NCI-H187 treated with DMSO at 0.1 percent for 48 hours (cell line): Measurements from ENCODE around the gene CPPED1.

Experiments used
- DNase-seq: peaks from one replicate; lab custom pipeline; 2025; lab: John Stamatoyannopoulos, UW

CPPED1 gene

GRCh38 chr16:12646098-12646489, 157.6 kb downstream of the CPPED1 start:
- DNase-seq, result no peak

- DNase-seq, result no peak
Observed at GRCh38 chr16:12643034-12643455, 160.6 kb downstream of the CPPED1 start.

DNA sequence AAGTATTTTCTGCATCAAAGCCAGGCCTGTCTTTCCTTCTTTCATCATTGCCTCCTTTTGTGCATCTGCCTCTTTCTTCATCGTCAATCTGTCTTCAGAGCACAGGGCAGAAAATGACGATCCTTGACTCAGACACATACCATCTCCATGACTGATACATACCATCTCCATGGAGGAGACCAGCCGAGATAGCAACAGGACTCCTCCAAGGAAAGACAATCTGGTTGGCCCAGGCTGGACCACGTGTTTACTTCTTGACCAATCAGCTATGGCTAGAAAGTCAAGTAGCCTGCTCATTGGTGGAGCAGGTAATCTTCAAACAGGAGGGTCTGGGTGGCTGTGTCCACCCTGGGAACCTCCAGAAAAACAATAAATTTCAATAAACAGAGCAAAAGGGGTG, 164.6 kb downstream of the CPPED1 start:
- DNase-seq, result no peak

GRCh38 chr16:12637002-12637401, 166.7 kb downstream of the CPPED1 start:
- no peak for DNase-seq

DNA sequence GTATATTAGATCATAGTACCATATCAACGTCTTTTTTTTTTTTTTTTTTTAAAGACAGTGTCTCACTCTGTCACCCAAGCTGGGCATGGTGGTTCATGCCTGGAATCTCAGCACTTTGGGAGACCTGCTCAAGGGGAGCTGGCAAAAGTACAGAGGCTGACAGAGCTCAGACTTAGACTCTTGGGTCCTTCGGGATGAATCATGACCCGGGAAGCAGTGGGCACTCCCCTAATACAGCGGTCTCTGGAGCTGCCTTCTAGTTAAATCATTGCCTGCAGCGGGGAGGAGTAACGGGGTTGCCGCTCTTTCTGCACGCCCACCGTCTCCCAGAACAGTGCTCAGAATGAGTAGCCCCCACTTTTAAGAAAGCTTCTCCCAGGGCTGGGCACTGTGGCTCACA, 174.4 kb downstream of the CPPED1 start:
- DNase-seq, result no peak

GRCh38 chr16:12628536-12628935, 175.2 kb downstream of the CPPED1 start:
- no peak for DNase-seq

GRCh38 chr16:12627394-12627793, 176.3 kb downstream of the CPPED1 start:
- no peak for DNase-seq

DNA sequence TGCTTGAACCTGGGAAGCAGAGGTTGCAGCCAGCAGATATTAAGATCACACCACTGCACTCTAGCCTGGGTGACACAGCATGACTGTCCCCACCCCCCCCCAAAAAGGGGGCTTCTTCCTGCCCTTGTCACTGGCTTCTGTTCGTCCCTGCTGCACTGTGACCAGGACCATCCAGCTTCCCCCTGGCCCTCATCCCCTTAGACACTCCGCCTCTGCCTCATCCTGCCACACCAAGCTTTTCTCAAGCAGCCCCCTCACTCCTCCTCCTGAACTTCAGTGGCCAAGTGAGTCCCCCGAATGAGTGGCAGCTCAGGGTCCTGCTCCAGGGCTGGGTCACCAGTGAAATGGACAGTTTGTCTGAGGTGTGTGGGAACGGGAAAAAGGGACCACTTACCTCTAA, 177.3 kb downstream of the CPPED1 start:
- no peak for DNase-seq

DNA sequence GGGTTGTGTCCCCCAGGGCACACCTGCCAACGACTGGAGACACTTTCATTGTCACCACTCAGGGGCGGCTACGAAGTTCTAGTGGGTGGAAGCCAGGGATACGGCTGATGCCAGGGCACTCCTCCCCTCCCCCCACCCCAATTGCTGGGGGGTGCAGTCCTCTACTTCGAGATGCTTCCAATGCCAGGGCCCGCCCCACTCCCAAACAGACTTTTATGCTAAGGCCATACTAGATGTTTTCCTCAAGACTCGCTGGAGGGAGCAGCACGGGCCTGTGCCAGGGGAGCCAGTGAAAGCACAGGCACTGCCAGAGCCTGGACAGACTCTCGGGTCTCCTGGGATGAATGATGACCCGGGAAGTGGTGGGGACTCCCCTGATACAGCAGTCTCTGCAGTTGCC, 178.0 kb downstream of the CPPED1 start:
- no peak for DNase-seq

GRCh38 chr16:12625068-12625467, 178.6 kb downstream of the CPPED1 start:
- no peak for DNase-seq

DNA sequence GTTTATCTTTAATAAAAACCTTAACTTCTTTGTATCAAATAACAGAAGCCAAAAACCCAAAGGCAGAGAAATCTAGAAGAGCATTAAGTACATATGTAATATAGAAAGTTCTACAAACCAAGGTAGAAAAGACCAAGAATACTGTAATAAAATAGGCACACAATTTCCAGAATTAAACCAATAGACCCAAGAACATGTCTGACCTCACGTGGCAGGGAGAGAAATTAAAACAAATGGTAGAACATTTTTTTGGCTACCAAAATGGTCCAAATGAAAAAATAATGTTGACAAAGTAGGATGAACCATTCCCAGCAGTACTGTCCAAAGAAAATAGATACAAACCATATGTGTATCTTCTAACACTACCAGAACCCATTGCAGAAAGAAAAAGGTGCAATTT, 183.5 kb downstream of the CPPED1 start:
- no peak for DNase-seq

DNA sequence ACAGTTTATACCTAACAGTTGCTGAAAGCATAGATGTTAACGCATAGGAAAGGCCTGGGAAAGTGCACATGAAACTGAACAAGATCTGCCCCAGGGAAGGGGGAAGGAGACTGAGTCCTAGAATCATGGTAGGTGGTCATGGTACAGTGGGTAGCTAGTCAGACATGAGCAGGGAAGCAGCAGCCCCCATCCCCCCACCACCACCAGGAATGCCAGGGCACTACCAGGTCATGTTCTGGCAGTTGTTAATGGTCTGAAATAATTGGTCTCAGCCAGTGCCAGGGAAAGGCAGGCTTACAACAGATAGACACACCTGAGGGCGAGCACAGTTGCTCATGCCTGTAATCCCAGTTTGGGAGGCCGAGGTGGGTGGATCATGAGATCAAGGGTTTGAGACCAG, 185.2 kb downstream of the CPPED1 start:
- no peak for DNase-seq

DNA sequence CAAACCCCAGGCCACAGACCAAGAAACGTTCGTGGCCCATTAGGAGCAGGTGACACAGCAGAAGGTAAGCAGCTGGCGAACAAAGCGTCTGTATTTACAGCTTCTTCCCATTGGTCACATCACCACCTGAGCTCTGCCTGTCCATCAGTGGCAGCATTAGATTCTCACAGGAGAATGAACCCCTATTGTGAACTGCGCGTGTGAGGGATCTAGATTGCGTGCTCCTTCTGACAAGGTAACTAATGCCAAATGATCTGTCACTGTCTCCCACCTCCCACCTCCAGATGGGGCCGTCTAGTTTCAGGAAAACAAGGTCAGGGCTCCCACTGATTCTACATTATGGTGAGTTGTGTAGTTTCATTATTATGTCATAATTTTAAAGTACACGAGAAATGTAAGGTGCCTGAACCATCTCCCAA, 186.3 kb downstream of the CPPED1 start:
- DNase-seq, result no peak

DNA sequence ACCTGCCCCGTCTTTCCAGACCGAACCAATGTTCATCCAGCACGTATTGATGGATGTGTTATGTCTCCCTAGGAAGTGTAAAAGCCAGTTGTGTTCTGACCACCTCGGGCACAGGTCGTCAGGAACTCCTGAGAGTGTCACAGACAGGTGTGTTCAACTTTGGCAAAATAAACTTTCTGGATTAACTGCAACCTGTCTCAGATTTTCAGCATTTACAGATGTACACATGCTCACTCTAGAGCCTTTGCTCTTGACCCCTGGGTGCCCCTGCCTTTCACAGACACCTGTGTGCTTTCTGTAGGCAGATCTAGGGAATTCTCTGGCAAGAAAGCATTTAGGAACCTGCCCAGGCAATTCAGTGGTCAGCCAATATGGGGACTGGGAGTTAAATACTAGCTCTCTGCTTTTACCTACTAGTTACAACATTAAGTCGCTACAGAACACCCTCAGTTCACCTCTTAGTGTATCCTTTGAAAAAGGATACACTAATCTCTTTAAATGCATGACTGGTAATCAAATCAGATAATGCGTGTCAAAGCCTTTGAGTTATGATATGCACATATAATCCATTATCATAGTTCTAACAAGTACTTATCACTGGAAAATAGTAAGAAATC, 188.9 kb downstream of the CPPED1 start:
- no peak for DNase-seq

DNA sequence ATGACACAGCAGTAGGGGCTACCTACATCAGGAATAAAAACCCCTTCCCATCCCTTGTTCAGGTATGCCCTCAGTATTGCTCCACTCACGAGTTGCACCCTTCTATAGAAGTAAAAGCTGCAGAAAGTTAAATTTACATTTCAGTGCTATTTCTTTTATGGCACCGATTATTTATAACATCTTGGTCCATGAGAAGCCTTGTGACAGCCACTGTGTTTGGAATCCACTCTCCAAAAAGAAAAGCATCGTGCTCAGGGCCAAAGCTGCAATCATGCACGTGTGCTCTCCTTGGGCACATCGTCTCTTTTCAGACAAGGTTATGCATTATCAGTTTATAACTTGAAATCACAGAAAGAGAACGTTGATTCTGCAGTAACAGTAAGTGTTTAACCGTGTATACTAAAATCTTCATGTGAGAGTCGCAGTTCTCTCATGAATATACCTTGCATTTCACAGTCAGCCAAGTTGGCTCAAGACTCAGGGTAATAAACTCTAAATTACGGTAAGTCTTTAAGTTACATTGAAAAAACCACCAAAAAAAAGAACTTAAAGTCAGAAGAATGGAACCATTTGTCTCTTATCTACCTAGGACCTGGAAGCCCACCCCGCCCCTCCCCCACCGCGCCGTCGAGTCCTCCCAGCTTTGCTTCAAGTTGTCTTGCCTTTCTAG, 189.6 kb downstream of the CPPED1 start:
- no peak for DNase-seq

DNA sequence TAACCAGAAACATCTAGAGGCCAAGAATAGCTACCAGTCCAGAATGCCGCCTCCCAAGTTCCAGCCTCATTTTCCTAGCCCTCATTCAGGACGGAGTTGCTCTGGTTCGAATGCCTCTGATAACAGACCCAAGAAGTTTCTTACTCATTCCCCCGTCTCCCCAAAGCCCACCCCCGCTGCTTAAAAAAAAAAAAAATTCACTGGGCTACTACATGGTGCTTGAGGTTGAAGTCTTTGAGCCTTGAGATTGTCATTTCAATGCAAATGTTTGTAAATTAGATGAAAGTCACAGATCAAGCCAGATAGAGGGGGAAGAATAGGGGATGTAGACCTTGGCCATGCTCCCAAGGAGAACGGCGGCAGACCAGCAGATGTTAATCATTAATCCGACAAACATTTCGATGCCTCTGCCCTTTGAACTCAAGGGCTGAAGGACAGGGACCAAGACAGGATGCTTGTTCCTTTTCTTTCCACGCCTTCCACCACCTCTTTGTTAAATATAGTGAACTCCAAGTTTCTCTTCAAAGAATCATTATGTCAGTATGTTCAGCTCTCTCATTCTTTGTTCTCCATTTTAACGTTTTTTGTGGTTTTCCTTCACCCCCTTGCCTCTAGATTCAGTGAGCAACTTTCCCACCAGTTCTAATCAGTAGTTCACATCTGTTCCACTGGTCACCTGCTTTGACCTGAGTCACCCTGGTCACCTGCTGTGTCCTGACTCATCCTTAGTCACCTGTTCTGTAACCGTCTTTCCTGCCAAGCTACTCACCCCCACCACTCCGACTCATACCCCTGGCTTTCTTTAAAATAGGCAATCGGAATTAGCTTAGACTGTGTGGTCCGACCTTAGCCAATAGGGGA, 190.3 kb downstream of the CPPED1 start:
- no peak for DNase-seq

DNA sequence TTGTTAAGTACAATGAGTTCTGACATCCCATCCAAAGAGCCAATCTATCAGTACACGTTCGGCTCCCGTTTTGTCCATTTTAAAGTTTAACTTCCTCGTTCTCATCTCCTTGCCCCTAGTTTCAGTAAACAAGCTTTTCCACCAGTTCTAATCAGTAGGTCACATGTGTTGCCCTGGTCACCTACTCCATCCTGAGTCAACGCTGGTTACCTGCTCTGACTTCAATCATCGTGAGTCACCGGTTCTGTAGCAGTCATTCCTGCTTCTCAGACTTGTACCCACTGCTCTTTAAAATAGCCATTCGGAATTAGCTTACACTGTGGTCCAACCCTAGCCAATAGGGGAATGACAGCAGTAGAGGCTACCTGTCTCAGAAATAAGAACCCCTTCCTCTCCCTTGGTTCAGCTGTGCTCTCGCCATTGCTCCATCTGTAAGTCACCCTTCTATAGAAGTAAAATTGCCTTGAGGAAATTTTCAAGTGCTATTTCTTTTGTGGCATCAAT, 191.0 kb downstream of the CPPED1 start:
- no peak for DNase-seq

GRCh38 chr16:12611916-12612597, 191.6 kb downstream of the CPPED1 start:
- DNase-seq, result no peak

- DNase-seq, result no peak
Observed at GRCh38 chr16:12611006-12611477, 192.6 kb downstream of the CPPED1 start.

DNA sequence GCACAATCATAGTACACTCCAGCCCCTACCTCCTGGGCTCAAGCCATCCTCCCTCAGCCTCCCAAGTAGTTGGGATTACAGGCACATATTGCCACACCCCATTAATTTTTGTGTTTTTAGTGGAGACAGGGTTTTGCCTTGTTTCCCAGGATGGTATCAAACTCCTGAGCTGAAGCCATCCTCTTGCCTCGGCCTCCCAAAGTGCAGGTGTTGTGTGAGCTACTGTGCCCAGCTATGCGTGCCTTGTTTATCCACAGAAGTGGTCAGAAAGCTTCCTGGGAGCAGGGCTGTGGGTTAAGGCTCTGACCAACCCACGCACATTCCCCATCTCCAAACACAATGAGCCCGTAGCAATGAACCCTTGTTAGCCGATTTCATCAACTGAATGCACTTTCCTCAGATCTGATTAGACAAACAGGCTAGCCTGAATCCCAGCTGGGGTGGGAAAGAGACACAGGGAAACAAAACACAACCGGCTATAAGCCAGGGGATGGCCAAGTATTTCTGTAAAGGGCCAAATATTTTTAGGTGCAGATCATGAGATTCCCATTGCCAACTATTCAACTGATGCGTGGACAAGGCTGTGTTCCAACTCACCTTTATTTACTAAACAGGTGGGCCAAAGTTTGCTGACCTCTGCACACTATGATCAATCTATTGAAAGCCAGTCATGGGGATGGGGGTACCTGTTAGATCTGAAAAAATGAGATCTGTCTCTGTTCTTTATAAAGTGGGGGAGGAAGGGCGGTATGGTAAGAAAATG, 193.6 kb downstream of the CPPED1 start:
- DNase-seq, result no peak
